GM03348 (cell line): ENCODE results near the gene TMED9.
"Not testable (repeated sequence)": the region's sequence is repeated elsewhere in the genome, so short reads cannot be mapped to it uniquely, and the experiment has no call there.

Source experiments
- DNase-seq: peaks from one replicate; pipeline ENCODE4 v3.0.0; 2012; ENCODE audit warnings: low spot score

TMED9 gene

GRCh38 chr5:177592010-177592834, at the start of gene TMED9:
Gene TMED9, plus strand, starts transcription at chr5:177592203. Its CDS starts 12 bp downstream, at chr5:177592215.
- DNase-seq, result peak; percentile 96

- no peak for DNase-seq
These were observed 49.1 kb upstream of the TMED9 start for GRCh38 chr5:177542816-177543465.

- peak; percentile 73 for DNase-seq
These were observed 46.3 kb upstream of the TMED9 start for GRCh38 chr5:177545487-177546257.

- peak; percentile 86 for DNase-seq
These were observed 45.7 kb upstream of the TMED9 start for GRCh38 chr5:177546258-177546741.

- no peak for DNase-seq
These were observed 44.3 kb upstream of the TMED9 start for GRCh38 chr5:177547736-177548135.

GRCh38 chr5:177548495-177548894, 43.5 kb upstream of the TMED9 start:
- DNase-seq, result no peak

GRCh38 chr5:177550122-177550521, 41.9 kb upstream of the TMED9 start:
- DNase-seq, result no peak

- peak; percentile 61 for DNase-seq
These were observed 39.1 kb upstream of the TMED9 start for GRCh38 chr5:177552839-177553455.

GRCh38 chr5:177553671-177554429, 38.2 kb upstream of the TMED9 start:
- peak; percentile 67 for DNase-seq

- DNase-seq, result peak; percentile 98
These were observed 37.4 kb upstream of the TMED9 start, which contains the start of gene FAM193B for GRCh38 chr5:177554474-177555111. Gene FAM193B, minus strand, starts transcription at chr5:177554563. Its CDS starts 105 bp downstream, at chr5:177554458.

- no peak for DNase-seq
These were observed 36.8 kb upstream of the TMED9 start for GRCh38 chr5:177555228-177555627.

GRCh38 chr5:177555665-177556064, 36.3 kb upstream of the TMED9 start:
- DNase-seq, result no peak

GRCh38 chr5:177557041-177557647, 34.9 kb upstream of the TMED9 start:
- no peak for DNase-seq

GRCh38 chr5:177557796-177558195, 34.2 kb upstream of the TMED9 start:
- DNase-seq, result no peak

- DNase-seq, result not testable (repeated sequence)
These were observed 32.5 kb upstream of the TMED9 start for GRCh38 chr5:177559446-177559941.

GRCh38 chr5:177565046-177565445, 27.0 kb upstream of the TMED9 start:
- DNase-seq, result no peak

GRCh38 chr5:177568326-177568725, 23.7 kb upstream of the TMED9 start:
- DNase-seq, result no peak

- DNase-seq, result no peak
These were observed 22.1 kb upstream of the TMED9 start for GRCh38 chr5:177569894-177570293.

- DNase-seq, result no peak
These were observed 16.5 kb upstream of the TMED9 start for GRCh38 chr5:177575488-177575887.

GRCh38 chr5:177576169-177576568, 15.8 kb upstream of the TMED9 start:
- no peak for DNase-seq
